Chondrocyte (in vitro differentiated cells): ENCODE results near the gene CDC42SE2. TPM values are rescaled to one million over a fixed set of nuclear protein-coding genes. Genes with fewer than 3 reads are reported as not detected.

ENCODE experiments used
- DNase-seq: peaks from one replicate; pipeline ENCODE4 v3.0.0; 2021; ENCODE audit warnings: mixed read lengths, low spot score
- H3K27ac Mint-ChIP-seq: one replicate; pipeline ENCODE4 v1.8.0; 2021; ENCODE audit warnings: mild to moderate bottlenecking, moderate library complexity, mixed read lengths; ENCODE audit not compliant: unreplicated experiment
- H3K27me3 Mint-ChIP-seq: 2 replicates; pipeline ENCODE4 v1.8.0; 2021; ENCODE audit warnings: low read depth, mixed read lengths
- H3K36me3 Mint-ChIP-seq: 2 replicates; pipeline ENCODE4 v1.8.0; 2021; ENCODE audit warnings: low read depth, mixed read lengths
- H3K4me1 Mint-ChIP-seq: 2 replicates; pipeline ENCODE4 v1.8.0; 2021; ENCODE audit warnings: low read depth, mild to moderate bottlenecking, mixed read lengths
- H3K4me3 Mint-ChIP-seq: one replicate; pipeline ENCODE4 v1.8.0; 2021; ENCODE audit warnings: mild to moderate bottlenecking, moderate library complexity, mixed read lengths; ENCODE audit not compliant: unreplicated experiment
- H3K9me3 Mint-ChIP-seq: 2 replicates; pipeline ENCODE4 v1.8.0; 2021; ENCODE audit warnings: low read depth, mixed read lengths
- CTCF ChIP-seq: fragments of 200-600 bp; sonication (generic); IDR thresholded peaks from 2 replicates; pipeline ENCODE4 v1.5.0; 2021; ENCODE audit warnings: antibody characterized with exemption, mild to moderate bottlenecking, moderate library complexity
- total RNA-seq: library from RNA; stranded (reverse); gene quantifications from 3 replicates; pipeline ENCODE4 v1.2.1, GENCODE V29; 2021

CDC42SE2 gene
- total RNA-seq, 1 donor from 2014 or later = 23.7 TPM

- no peak overlapping the region for H3K27ac Mint-ChIP-seq
- no peak for DNase-seq
Observed at GRCh38 chr5:131230406-131230805, 33.4 kb upstream of the CDC42SE2 start.

DNA sequence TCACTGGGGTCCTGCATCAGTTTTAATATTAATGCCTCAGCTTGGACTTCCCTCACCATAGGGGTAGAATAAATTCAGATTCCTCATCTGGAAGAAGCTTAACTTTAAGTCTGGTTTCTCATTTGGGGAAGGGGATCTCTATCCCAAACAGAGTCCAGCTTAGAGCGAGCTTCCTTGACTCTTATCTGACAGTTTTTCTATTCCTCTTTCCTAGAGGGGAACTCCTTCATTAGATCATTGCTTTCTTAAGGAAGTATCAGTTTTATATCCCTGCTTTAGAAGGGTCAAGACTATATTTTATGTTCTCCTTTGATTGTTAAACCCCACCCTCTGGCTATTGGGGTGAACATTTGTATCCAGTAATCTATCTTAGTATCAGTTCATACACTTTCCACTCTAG lies 24.2 kb upstream of the CDC42SE2 start:
- H3K27ac Mint-ChIP-seq = no peak overlapping the region

More at GRCh38 chr5:131230406-131230805, 33.4 kb upstream of the CDC42SE2 start:
- TF ChIP-seq CTCF = no peak
- H3K9me3 Mint-ChIP-seq = no peaks in the 10 kb centered on the region
- no peaks in the 10 kb centered on the region for H3K36me3 Mint-ChIP-seq
- H3K4me3 Mint-ChIP-seq = no peak overlapping the region
- H3K27me3 Mint-ChIP-seq = no peaks in the 10 kb centered on the region
- H3K4me1 Mint-ChIP-seq = no peaks in the 10 kb centered on the region

GRCh38 chr5:131242728-131243255 lies 21.1 kb upstream of the CDC42SE2 start:
- TF ChIP-seq CTCF = no peak
- DNase-seq = no peak
- peak overlapping the region; percentile 74 for H3K27ac Mint-ChIP-seq
- peaks cover 2% of the 10 kb centered on the region for H3K36me3 Mint-ChIP-seq
- H3K4me3 Mint-ChIP-seq = no peak overlapping the region
- peaks cover 9% of the 10 kb centered on the region for H3K4me1 Mint-ChIP-seq
- no peaks in the 10 kb centered on the region for H3K27me3 Mint-ChIP-seq
- peaks cover 7% of the 10 kb centered on the region for H3K9me3 Mint-ChIP-seq

More for the DNA sequence above, 24.2 kb upstream of the CDC42SE2 start:
- no peak for TF ChIP-seq CTCF
- no peak overlapping the region for H3K4me3 Mint-ChIP-seq
- H3K36me3 Mint-ChIP-seq = no peaks in the 10 kb centered on the region
- no peaks in the 10 kb centered on the region for H3K27me3 Mint-ChIP-seq
- no peaks in the 10 kb centered on the region for H3K9me3 Mint-ChIP-seq
- no peak for DNase-seq
- H3K4me1 Mint-ChIP-seq = peaks cover 9% of the 10 kb centered on the region

- H3K27me3 Mint-ChIP-seq = no peaks in the 10 kb centered on the region
- H3K36me3 Mint-ChIP-seq = peaks cover 2% of the 10 kb centered on the region
- H3K27ac Mint-ChIP-seq = no peak overlapping the region
- no peak for DNase-seq
- H3K9me3 Mint-ChIP-seq = peaks cover 9% of the 10 kb centered on the region
- H3K4me1 Mint-ChIP-seq = peaks cover 9% of the 10 kb centered on the region
- no peak overlapping the region for H3K4me3 Mint-ChIP-seq
- no peak for TF ChIP-seq CTCF
Observed at GRCh38 chr5:131245312-131245711, 18.5 kb upstream of the CDC42SE2 start.

GRCh38 chr5:131245948-131246347 lies 17.9 kb upstream of the CDC42SE2 start:
- Mint-ChIP-seq H3K9me3 (peaks cover 9% of the 10 kb centered on the region), H3K4me1 (peaks cover 9% of the 10 kb centered on the region), H3K4me3 (no peak overlapping the region), H3K27me3 (no peaks in the 10 kb centered on the region), H3K27ac (no peak overlapping the region), H3K36me3 (peaks cover 2% of the 10 kb centered on the region)
- DNase-seq = no peak
- no peak for TF ChIP-seq CTCF
